DMS53 treated with DMSO at 0.1 percent for 48 hours (cell line): ENCODE measurements around the gene NRP2.
A peak's percentile ranks its signal among the peaks of the same experiment; 100 is the strongest.

Source experiments
- DNase-seq: peaks from one replicate; lab custom pipeline; 2025; ENCODE audit not compliant: unreplicated experiment; lab: John Stamatoyannopoulos, UW

NRP2 gene

DNA sequence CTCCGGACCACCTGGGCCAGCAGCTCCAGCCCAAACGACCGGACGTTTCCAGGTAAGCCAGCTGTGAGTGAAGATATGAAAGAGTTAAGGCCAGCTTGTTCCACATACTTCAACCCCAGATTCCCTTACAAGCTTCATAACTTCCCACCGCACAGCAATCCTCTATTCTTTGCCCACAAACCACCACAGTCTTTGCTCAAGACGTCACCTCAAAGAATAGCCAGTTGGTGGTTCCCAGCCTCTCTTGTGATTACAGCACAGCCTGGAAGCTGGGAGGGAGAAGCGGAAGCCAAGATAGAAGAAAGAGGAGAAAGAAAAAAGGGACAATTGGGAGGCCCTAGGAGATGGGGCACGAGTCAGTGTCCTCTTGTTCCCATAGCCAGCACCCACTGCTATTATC is 70.6 kb downstream of the NRP2 start:
- DNase-seq, result no peak

DNA sequence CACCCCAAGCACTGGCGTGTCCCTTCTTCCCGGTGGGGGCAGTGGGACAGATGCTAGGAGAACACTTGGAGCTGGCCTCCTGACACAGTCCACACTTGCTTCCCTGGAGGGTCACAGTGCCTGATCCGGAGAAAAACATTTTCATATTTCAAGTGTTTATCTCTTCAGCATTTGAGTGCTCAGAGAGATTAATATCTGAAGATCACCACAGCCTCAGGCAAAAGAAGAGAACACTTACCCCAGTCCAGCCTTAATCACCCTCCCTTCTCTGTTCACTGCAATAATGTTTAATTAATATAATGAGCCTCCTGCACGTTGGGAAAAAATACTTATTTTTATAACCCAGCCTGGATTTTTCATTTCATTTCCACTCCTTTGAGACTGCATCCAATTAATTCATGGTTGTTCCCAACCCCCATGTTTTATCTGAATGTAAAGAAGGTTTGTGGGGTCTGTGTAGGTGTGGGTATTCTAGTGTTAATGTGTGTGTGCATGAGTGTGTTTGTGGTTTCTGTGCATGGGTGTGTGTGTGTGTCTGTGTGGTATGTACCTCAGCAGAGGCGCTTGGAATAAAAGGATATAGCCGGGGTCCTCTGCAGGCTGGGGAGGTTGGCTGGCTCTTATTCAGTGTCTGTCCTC is 72.1 kb downstream of the NRP2 start:
- no peak for DNase-seq

DNA sequence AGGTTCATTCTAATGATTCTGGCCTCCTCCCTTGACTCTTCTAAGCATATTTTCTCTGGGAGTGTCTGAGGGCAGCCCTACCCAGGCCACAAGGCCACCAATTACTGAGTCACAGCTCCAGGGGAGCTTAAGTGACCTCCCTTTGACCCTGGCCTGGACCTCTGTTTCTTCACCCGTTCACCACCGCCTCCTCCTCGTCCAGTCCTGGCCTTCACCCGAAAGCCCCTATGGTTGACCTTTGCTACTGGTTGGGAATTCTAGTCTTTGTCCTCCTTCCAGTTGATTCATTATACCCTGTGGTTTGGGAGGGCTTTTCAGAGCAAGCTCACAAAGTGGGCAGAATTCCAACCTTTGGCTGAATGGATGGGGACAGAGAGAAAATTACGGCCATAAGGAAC is 72.6 kb downstream of the NRP2 start:
- no peak for DNase-seq

DNA sequence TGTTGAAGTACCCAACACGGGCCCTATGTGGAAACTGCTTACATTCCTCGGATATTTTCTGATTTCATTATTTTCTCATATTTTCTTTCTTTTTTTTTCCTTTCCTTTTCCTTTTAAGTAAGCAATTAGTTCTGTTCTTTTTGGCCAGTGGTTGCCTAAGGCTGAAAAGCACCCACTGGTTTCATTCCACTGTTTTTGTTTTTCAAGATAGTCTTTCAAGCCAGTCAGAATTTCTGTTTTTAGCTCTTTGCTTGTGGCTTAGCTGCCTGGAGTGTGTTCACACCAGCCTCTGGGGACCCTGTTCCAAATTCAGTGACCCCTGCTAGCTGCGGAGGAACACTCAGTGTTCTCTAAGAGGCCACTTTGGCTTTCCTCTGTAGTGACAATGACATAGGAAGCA is 73.6 kb downstream of the NRP2 start:
- DNase-seq, result no peak

DNA sequence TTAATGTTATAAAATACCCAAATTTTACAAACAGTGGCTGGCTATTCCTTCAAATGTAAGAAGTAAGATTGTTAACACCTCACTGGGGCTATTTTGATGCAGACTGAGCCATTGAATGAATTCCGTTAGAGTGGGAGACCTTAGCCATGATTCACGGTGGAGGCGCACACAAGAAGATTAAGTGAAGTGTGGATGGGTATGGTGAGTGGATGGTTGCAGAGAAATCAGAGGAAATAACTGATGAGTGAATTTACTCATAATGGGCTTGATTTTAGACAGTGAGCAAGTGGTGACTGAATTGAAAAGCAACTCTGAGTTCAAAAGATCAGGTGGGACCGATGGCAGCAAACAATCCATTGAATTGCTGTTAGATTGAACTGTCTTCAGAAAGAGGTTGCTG is 75.0 kb downstream of the NRP2 start:
- no peak for DNase-seq

DNA sequence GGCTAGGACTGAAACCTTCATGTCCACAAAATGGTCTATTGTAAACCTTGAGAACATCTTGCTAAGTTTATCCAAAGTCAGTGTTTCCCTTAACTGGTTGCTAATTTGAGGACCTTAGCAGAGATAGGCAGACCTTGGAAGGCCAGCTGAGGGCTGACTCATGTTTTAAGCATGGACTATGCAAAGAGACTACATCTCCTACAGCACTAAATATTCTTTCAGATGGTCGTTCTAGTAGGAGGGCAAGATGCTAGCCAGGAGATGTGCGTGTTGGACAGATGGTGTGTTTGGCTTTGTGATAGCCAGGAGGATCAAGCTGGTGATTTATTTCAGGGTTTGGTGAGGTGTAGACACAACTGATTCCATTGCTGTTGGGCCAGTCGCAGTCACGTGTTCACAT is 75.8 kb downstream of the NRP2 start:
- DNase-seq, result no peak

DNA sequence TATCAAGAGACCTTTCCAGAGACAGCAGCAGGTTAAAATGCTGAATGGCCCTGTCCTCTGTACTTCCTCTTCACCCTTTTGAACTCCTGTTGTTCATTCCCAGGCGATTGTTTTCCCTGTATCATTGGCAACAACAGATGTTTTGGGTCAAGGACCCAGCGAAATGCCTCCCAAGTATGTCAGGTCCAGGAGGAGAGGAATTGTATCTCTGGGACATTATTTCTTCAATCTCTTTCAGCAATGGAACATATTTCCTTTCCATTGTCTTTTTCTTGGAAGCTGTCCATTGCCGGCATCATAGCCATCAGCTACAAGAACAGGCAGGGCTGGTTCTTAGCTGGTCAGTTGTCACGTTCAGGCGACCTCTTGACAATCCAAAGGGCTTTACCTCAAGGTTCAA is 76.2 kb downstream of the NRP2 start:
- DNase-seq, result no peak

DNA sequence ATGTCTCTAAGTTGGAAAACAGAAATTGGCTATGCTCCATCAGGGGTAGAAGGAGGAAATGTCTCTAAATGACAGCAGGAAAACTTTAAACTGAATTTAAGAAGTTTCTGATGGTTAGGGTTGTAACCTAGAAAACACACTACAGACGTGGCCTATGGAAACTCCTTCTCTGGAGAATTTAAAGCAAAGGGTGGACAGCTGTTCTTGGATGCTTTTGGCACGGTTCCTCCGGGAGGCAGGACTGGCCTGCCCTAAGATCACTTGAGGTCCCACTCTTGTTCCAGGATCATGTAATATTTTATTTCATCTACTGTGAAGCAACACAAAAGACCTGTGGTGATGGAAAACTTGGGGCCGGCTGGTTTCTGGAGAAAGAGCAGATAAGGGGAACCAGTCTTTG is 77.0 kb downstream of the NRP2 start:
- DNase-seq, result no peak

DNA sequence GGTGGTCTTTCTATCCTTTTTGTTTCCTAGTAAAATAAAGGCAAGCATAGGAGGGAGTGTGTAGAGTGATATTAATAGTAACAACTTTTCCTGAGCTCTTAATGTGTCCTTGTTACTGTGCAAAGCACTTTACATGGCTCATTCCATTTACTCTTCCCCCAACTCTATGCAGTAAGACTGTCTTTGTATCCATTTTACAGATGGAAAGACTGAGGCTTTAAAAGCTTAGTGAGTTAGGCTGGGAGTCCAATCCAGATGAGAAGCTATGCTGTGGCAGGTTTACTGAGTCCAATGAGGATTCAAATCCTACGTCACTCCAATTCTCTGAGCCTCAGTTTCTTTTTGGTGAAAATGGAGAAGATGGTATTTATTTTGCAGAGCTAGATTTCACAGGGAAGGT is 77.4 kb downstream of the NRP2 start:
- no peak for DNase-seq

DNA sequence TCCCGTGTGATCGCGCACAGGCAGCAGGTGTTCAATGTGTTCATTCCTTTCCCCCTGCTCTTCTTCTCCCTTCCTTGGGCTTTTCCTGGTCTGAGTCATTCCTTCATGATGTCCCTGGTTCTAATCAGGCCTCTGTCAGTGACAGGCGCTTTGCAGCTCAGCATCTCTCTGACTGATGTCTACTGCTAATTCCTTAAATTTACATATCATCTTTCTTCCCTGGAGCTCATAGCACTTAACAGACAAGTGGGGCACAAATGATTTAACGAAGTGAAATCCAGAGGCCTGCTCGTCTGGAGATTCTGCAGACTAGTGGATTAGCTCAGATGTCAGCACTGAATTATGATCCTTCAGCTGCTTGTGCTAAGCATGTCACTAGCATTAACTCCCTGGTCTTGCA is 77.9 kb downstream of the NRP2 start:
- no peak for DNase-seq

GRCh38 chr2:205761421-205761820 is 79.1 kb downstream of the NRP2 start:
- DNase-seq, result no peak

- no peak for DNase-seq
Observed at GRCh38 chr2:205762881-205763280, 80.6 kb downstream of the NRP2 start.

DNA sequence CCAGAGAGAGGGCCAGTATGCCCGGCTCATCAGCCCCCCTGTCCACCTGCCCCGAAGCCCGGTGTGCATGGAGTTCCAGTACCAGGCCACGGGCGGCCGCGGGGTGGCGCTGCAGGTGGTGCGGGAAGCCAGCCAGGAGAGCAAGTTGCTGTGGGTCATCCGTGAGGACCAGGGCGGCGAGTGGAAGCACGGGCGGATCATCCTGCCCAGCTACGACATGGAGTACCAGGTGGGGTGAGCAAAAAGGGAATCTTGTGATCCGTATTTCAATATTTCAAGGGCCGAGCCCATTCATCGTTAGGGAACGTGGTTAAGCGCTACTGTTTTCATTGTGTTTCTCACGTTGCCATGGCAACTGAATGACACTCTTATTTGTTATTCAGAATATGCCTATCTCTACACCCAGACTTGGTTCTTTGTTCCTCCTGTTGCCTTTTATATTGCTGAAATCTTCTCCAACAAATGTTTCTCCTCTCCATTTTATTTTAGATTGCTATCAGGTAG is 81.5 kb downstream of the NRP2 start:
- peak; percentile 69 for DNase-seq

DNA sequence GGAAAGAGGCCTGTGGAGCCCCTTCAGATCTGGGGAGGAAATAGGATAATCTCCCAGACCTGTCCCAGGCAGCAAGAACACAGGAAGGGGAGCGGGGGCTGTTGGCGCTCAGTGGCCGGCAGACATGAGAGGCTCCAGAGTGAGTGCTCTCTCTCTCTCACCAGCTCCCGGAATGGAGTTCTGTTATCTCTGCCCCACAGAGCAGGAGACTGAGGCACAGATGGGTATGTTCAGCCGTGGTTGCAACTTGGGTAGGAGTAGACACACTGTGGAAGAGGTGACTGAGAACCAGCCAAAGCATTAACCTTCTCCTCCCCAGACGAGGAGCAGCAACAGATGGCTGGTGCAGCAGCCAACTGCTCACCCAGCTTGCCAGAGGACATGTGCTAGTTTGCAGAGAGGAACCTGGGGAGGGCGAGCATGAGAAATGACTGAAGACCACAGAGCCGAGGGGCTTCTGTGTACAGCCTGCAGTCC is 82.0 kb downstream of the NRP2 start:
- DNase-seq, result no peak

DNA sequence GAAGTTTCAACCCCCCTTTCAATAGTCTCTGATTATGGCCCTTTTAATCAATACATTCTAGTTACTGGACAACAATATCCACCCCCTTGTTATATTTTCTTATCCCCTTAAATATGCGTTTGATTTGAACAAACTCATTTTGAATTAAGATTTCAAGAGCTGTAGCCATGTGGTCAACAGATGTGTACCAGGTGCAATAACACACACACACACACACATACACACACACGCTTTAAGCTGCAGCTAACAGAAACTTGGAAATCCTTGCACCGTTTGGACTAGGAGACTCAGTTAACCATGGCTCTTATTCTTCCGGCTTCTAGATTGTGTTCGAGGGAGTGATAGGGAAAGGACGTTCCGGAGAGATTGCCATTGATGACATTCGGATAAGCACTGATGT is 82.8 kb downstream of the NRP2 start:
- DNase-seq, result no peak

DNA sequence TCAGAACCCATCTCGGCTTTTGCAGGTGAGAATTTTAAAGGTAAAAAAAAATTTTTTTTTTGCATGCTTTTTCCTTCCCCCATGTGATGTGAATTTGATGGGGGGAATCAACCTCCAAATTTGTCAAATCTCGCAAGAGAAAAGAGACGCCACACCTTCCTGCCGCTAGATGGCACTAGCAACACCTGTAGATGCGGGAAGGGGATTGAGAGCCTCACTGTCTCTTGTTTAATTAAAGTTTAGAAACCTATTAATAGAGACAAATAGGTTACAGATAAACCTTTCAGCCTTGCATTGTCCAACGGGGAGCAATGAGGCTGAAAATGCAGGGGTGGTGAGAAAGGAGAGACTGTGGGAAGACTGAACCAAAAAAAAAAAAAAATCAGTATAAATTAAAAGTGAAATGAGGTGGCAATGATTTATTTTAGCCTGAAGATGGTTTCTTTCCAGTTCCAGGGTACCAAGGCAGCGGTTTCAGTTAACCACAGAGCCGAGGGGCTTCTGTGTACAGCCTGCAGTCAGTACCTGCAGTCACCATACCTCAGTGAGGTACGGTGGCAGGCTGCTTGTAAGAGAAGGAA is 84.6 kb downstream of the NRP2 start:
- peak; percentile 51 for DNase-seq

DNA sequence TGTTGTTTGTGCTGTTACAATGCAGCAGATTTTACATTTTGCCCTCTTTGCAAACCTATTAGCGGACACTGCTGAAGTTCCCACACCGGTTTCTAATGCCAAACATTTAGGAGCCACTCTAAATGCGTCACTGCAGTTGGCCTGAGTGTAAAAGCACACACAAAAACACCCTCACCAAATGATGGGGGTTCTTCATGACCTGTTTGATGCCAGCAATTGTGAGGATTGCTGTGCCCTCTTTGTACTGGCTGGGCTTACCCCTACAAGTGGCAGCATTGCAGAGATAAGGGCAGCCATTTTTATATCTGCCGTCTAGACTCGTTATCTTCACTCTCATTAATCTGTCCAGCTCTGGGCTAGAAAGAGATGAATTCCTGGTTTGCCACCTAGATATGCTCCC is 85.3 kb downstream of the NRP2 start:
- no peak for DNase-seq

- DNase-seq, result no peak
Observed at GRCh38 chr2:205768341-205768740, 86.0 kb downstream of the NRP2 start.

DNA sequence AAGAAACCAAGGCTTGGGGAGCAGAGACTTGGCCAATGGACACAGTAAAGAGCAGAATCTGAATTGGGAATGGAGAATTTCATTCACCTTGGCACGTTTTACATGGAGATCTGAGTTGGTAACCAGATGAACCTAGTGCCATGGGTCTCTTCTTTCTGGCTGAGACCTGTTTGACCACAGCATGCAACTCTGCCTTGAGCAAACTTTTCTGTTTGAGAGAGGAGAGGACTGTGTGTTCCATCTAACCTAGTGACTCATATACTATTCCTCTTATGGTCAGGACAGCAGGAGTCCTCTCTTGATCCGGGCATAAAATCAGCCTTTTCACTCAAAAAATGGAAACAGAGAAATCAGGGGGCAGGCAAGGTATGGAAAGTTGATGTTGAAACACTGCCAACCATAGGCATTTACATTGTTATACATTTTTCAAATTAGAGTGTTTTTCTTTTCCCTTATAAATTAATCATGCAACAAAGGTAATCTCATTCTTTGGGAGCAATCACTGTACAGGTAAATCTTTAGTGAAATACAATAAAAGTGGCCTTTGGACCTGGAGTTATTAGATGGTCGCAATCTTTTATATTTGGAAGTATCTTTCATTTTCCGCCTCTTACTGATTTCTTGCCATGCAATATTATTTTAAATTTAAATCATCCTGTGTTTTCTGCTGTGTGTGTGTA is 86.7 kb downstream of the NRP2 start:
- DNase-seq, result no peak

GRCh38 chr2:205769495-205769850 is 87.2 kb downstream of the NRP2 start:
- no peak for DNase-seq

DNA sequence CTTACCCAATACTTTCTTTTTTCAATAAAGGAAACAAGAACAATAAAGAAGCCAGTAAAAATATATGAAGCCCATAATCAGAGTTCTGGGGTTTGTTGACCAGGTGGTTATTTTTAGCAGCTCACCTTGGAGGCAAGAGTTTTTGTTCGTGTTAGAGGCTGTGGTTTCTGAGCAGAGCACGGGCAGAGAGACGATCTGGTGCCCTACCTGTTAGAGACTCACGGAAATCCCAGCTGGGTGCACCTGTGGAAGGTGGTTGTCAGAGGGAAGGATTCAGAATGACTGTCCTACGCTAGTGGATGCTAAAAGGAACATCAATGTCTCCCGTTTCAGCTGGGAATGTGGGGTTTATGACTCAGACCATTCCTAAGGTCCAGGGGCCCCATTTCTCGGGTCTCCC is 87.6 kb downstream of the NRP2 start:
- no peak for DNase-seq

GRCh38 chr2:205770577-205770976 is 88.3 kb downstream of the NRP2 start:
- DNase-seq, result no peak

- no peak for DNase-seq
Observed at GRCh38 chr2:205771031-205771430, 88.7 kb downstream of the NRP2 start.
